Measurements from ENCODE around the gene RAB35.

The RAB35 gene

DNA sequence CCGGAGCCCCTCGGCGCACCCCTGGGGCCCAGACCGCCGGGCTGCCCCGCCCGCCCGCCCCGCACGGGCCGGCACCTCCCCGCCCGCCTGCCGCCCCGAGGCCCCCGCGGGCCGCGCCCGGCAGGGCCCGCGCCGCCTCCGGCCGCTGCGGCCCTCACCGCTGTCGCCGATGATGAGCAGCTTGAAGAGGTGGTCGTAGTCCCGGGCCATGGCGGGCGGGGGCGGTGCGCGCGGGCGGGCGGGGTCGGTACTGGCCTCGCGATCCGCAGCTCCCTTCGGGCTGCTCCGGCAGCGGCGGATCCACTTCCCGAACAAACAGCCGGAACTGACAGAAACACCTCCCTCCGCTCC lies at the start of gene RAB35:
TSS of gene RAB35 (minus strand) at position 313 of the 351 bp plus-strand sequence. CDS start at position 210, 103 bp downstream.
- DNase-seq (ENCODE audit: low read depth), result no peak

GRCh38 chr12:120164293-120164692 lies 47.7 kb upstream of the RAB35 start:
- DNase-seq (ENCODE audit: low read depth), result no peak

DNA sequence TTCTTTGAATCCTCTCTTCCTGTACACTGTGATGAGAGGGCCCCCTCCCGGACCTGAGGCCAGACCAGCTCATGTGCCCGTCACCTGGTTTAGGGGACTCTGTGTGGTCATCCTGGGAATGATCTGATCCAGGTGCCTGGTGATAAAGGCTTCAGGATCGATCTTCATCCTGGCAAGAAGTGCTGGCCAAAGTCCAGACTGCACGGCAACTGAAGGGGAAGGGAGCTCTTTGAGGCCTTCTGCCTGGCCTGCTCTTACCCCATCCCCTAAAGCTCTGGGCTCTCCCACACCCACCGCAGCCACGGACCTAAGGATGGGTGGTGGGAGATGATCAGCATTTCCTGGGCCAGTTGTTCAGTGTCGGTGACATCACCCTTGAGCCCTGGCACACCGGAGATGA lies 46.2 kb upstream of the RAB35 start:
- no peak for DNase-seq (ENCODE audit: low read depth)

- DNase-seq (ENCODE audit: low read depth), result no peak
Observed at GRCh38 chr12:120161852-120162251, 45.3 kb upstream of the RAB35 start.

- DNase-seq (ENCODE audit: low read depth), result no peak
Observed at GRCh38 chr12:120159509-120160237, 43.1 kb upstream of the RAB35 start.

DNA sequence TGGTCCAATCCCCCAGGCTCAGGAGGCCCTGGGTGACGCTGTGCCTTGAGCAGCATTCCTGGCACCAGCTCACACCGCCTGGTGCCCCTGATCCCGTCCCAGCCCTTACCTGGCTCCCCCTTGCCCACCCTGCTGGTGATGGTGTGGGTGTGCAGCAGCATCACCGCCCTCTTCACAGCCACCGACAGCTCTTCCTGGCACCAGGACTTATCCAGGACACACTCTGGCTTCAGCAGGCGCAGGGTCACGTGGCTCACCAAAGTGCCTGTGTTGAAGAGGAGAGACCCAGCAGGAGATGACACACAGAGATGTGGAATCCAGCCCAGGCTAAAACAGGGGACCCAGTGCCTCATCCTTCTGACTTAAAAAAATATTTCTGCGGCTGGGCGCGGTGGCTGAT lies 41.8 kb upstream of the RAB35 start:
- DNase-seq (ENCODE audit: low read depth), result no peak

DNA sequence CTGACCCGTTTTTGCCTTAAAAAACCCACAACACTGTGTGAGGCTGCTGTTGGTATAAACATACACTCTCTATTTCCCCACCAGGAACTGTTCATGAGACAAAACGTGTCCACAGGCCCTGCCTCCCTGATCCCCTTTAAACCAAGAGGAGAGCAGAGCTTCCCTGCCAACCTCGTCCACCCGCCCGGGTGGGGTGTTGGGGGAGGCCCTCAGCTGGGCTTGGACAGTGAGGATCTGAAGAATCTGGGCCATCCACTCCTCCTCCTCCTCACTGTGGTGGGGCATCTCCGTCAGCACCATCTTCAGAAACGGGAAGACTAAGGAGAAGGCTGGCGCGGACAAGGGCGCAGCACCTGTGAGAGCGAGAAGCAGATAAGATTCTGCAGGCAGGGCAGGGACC lies 41.1 kb upstream of the RAB35 start:
- no peak for DNase-seq (ENCODE audit: low read depth)

DNA sequence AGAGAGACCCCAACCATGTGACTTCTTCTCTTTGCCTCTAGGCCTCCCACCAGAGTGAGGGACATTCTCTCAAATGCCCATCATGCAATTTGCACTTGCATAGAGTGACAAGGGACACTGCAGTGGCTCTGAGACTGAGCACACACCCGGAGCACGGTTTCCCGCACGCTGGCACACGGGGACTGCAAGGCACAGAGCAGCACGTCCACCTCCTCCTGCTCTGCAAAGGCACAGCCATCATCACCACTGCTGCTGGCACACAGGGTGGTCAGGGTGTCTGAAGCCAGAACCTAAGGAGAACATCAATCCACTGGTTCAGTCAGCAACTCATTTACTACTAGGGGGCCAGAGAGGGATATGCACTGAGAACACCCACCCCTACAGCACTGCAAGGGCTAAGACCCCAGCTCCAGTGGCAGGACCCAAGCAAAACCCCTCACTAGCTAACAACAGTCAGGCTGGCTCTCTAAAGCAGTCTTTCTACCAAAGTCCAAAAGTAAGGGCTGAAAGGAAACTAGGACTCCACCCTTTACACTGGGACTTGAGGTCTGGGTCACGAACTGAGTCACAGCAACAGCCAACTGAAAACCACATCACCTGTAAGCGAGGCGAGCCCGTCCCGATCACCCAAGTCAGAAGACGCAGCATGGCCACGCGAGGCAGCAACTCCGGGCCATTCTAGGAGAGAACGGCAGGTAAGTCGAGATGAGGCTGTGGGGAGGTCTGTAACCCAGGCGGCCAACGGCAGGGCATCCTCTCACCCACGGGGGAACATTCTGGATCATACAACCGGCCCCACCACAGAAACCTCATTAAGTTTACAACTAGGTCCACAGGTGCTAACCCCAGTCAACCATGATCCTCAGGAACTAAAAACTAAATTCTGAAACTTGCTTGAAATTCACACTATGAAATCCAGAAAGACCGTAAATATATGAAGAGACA lies 40.0 kb upstream of the RAB35 start:
- DNase-seq (ENCODE audit: low read depth), result no peak

DNA sequence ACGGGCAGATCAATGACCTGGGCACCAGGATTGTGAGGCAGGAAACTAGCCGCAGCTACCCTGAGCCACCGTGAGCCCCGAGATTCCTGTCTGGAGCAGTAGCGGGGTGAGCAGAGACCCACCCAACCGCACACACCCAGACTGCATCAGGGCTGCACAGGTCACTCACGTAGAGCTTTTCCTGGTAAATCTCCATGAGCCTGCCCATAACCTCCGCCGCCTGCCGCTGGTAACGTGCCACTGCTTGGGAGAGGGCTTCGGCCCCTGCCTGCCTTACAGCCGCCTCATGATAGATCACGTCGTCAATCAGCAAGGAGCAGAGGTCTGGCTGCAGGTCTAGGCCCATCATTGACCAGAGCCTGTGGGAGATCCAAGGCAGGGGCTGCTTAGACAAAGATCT lies 38.5 kb upstream of the RAB35 start:
- DNase-seq (ENCODE audit: low read depth), result no peak

DNA sequence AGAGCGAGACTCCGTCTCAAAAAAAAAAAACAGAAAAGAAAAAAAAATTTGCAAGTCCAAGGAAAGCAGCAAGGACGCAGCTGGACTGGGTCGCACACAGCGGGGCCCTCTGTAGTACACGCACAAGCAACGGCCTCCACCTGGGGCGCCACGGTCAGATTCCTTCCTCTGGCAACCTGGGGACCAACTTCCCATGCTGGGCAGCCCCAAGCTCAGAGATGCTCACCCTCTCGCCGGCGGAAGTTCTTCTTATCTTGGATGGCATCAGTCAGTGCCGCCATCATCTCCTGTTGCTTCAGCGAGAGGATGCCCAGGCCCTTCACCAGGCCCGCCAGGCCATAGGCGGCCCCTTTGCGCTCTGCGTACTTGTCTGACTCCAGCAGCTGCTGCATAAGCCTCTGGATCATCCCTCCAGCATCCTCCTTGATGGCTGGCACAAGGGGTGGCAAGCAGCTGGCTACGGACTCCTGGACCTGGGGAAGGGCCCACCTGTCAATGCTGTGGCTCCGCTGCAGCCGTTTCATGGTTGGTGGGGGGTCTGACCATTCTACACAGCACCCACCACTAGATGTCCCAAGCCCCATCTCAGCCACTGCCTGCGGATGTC lies 34.5 kb upstream of the RAB35 start:
- DNase-seq (ENCODE audit: low read depth), result no peak

- no peak for DNase-seq (ENCODE audit: low read depth)
Observed at GRCh38 chr12:120148011-120148410, 31.5 kb upstream of the RAB35 start.

- DNase-seq (ENCODE audit: low read depth), result no peak
Observed at GRCh38 chr12:120145164-120145563, 28.6 kb upstream of the RAB35 start.

- no peak for DNase-seq (ENCODE audit: low read depth)
Observed at GRCh38 chr12:120144215-120144614, 27.7 kb upstream of the RAB35 start.

- no peak for DNase-seq (ENCODE audit: low read depth)
Observed at GRCh38 chr12:120142231-120142877, 25.8 kb upstream of the RAB35 start.

DNA sequence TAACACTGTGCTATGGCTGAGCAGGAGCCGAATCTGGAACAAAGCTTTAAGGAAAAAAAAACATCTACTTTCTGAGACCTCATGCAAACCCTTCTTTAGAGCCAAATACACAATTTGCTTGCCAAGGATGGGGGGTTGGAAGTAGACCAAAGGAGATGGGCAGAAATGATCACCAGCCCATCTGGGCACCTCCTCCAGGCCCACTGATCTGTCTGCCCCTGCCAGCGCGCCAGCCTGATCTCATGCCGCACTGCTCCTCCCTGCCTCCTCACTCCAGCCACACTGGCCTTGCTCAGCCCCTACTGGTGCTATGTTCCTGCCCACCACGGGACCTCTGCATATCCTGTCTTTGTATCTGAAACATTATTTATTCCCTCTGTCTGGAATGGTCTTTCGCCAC lies 24.8 kb upstream of the RAB35 start:
- no peak for DNase-seq (ENCODE audit: low read depth)

DNA sequence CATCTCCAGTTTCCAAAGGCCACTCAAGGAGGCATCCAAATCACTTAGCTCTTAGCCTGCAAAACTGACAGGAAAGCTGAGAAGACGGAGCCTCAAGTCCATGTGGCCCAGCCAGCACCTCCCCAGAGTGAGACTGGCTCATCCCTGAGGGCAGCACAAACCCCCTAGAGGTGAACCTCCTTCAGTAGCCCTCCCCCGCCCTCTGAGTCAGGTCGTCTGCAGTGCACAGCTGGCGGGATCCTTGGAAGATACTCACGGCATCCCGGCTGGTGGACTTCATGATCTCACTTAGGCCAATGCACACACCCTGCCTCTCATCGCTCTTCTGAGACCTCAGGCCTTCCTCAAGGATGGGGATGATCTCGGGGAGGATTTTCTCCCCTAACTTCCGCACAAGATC lies 24.1 kb upstream of the RAB35 start:
- no peak for DNase-seq (ENCODE audit: low read depth)

DNA sequence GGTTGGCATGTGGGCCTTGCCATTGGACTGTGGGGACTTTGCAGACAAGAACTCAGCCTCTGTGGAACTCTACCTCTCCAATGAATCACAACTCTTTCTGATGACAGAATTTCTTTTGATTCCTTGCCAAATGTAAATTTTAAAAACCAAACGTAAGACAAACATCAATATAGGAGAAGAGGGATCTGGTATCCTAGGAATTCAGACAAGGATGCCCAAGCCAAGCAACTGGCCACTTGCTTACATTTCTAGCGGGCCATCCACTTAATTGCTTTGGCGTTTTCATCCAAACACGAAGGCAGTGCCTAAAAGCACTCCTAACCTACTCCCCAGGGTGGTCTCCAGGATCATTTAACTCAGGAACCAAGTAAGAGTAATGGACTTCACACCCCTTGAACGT lies 23.4 kb upstream of the RAB35 start:
- no peak for DNase-seq (ENCODE audit: low read depth)

GRCh38 chr12:120138366-120138765 lies 21.8 kb upstream of the RAB35 start:
- DNase-seq (ENCODE audit: low read depth), result no peak

DNA sequence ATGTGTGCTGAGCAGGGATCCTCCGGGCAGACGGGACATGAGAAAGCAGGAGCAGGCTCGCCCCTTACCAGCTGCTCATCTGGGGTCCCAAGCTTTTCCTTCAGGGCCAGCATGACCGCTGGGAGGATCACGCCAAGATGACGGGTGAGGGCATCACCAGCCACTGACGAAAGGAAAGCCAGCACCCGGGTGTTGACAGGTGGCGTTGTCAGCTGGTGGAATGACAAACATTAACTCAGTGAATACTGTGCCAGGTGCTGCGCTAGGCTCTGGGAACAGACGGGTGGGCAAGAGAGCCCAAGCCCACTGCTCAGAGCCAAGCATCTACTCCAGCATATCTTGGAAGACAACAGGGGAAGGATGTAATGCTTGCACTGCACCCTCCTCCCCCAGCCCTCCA lies 21.3 kb upstream of the RAB35 start:
- no peak for DNase-seq (ENCODE audit: low read depth)

DNA sequence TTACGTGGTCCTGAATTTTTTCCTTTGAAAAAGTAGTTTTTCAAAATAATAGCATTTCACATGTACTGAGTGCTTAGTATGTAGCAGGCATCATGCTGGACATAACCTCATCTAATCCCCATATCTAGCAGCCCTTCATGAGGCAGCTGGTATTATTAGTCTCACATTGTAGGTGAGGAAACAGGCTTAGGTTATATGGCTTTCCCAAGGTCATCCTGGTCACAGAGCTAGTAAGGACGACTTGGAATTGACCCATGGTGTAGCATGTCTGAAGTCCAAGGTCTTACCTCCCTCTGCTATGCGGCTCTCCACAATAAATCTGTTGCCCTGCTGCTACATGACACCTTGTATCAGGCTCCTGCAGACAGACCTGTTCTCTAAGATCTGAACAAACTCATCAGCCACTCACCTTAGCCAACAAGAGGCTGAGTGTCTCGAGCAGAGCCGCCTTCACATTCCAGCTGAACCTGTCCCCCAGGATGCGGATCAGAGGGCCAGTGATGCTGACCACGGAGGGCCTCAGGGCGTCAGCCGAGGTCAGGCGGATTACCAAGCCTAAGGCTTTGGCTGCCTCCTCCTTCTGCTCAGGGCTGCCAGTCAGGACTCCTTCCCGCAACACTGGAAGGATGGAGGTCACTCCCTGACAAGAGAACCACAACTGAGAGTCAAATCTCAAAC lies 19.7 kb upstream of the RAB35 start:
- DNase-seq (ENCODE audit: low read depth), result no peak

DNA sequence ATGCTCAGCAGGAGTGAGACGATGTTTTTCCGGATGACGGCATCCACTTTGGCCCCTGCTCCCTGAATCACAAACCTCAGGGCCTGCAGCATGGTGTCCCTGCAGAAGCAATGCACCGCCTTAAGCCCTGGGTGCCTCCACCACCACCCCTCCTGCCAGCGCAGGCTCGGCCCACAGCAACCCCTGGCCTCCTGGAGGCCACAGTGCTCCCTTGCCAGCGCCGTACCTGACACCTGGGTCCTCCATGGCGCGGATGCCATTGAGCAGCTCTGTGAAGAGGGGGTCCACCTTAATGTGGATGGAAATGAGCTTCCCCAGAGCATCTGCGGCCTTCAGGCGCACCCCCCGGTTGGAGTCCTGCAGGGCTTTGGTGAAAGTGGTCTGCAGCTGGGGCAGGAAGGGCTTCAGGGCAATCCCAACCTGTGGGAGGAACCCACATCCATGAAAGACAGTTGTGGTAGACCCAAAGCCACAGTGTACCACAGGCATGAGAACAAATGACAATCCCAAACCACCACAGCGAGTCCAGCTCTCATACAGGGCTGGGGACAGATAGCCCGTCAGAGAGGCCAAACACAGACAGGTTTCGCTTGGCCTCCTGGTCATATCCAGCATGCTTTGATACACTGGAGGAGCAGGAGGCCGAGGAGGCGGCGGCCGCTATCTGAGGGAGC lies 17.9 kb upstream of the RAB35 start:
- DNase-seq (ENCODE audit: low read depth), result no peak
